ENCODE data around the gene SCNN1B.

The SCNN1B gene

DNA sequence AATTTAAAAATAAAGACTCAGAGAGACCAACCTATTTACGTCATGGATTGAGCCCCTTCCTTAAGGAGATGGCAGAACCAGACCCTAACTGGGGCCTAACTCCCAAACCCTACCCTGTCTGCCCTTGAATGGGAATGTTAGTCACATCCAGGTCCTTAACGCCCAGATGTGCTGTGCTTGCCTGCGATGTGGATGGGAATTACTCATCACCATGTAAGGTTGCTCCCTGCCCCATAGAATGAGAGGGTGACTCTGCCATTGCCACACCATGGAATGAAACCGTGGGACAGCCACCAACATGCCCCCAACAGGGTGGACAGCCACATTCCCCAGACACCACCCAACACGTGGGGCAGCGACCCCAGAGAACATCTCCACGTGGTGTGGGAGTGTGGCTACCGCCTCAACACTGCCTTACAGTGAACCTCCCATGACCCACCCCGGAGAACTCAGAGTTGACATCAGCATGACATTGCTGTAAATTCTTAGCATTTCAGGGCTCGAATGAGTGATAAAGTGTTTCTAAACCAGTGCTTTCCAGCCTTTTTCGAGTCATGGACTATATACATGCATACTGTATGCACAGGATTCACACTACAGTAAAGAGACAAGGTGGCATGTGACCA, 31.8 kb downstream of the SCNN1B start:
- no peak for TF ChIP-seq EZH2phosphoT487 (IDR thresholded peaks at IDR 0.05; ENCODE audit: low read depth)
- TF ChIP-seq, protein P1, sequence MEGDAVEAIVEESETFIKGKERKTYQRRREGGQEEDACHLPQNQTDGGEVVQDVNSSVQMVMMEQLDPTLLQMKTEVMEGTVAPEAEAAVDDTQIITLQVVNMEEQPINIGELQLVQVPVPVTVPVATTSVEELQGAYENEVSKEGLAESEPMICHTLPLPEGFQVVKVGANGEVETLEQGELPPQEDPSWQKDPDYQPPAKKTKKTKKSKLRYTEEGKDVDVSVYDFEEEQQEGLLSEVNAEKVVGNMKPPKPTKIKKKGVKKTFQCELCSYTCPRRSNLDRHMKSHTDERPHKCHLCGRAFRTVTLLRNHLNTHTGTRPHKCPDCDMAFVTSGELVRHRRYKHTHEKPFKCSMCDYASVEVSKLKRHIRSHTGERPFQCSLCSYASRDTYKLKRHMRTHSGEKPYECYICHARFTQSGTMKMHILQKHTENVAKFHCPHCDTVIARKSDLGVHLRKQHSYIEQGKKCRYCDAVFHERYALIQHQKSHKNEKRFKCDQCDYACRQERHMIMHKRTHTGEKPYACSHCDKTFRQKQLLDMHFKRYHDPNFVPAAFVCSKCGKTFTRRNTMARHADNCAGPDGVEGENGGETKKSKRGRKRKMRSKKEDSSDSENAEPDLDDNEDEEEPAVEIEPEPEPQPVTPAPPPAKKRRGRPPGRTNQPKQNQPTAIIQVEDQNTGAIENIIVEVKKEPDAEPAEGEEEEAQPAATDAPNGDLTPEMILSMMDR (IDR thresholded peaks at IDR 0.05; ENCODE audit: low read depth, low read length), result no peak
- Histone ChIP-seq H3K27ac (ENCODE audit: low read length) (peak overlapping the region; percentile 80; the same call in 1 of the 2 replicates), H2AFZ (ENCODE audit: low read depth, low read length) (no peak overlapping the region), H3K4me3 (ENCODE audit: low read length) (no peak overlapping the region), H3K36me3 (replicated peaks; ENCODE audit: low read depth, low read length) (no peaks in the 10 kb centered on the region), H4K20me1 (ENCODE audit: insufficient read depth, low read length) (no peaks in the 10 kb centered on the region), H3K9me3 (ENCODE audit: insufficient read depth, low read length) (no peaks in the 10 kb centered on the region), H3K4me1 (ENCODE audit: low read length) (peaks cover 45% of the 10 kb centered on the region), H3K79me2 (ENCODE audit: low read length) (no peaks in the 10 kb centered on the region), H3K9ac (ENCODE audit: low read length) (no peak overlapping the region), H3K4me2 (ENCODE audit: low read length) (peak overlapping the region; percentile 85), H3K27me3 (ENCODE audit: low read depth, low read length) (no peaks in the 10 kb centered on the region)

DNA sequence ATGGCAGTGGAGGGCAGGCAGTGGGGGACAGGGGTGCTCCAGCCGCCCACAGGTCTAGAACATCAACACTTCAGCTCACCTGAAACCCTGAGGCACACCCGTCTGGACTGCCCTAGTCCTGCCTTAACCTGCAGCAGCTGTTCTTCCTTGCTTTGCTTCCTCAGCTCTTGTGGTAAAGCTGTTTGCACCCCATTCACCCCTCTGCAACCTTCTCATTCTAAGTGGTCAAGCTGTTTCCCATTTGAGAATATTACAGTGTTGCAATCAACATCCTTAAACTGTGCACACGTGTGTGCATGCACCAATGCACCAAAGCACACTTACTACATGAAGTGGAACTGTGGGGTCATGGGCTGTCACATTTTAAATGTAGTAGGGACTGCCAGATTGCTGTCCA, 32.4 kb downstream of the SCNN1B start:
- peak overlapping the region; percentile 80; the same call in 1 of the 2 replicates for H3K27ac ChIP-seq (ENCODE audit: low read length)

DNA sequence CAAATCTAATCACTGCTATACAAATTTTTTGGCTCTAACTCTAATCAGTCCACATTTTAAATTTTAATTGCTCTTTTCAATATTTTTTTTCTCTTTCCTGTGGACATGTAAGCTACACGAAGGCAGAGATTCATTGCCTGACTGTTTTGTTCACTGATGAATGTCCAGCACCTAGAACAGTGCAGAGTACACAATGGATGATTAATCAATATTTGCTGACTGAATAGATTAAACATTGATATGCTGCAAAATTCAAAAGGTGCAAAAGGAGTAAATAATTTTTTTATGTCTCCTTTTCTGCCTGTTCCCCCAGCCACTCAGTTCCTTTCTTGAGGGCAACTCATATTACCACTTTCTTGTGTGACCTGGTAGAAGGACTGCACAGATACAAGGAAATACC, 32.8 kb downstream of the SCNN1B start:
- no peak overlapping the region; the same call in 1 of the 2 replicates for H3K9ac ChIP-seq (ENCODE audit: low read length)

More for the DNA sequence above, 32.4 kb downstream of the SCNN1B start:
- Histone ChIP-seq H3K4me1 (ENCODE audit: low read length) (peaks cover 45% of the 10 kb centered on the region), H2AFZ (ENCODE audit: low read depth, low read length) (no peak overlapping the region), H3K9ac (ENCODE audit: low read length) (no peak overlapping the region), H3K9me3 (ENCODE audit: insufficient read depth, low read length) (no peaks in the 10 kb centered on the region), H3K4me2 (ENCODE audit: low read length) (peak overlapping the region; percentile 85), H3K4me3 (ENCODE audit: low read length) (no peak overlapping the region), H3K27me3 (ENCODE audit: low read depth, low read length) (no peaks in the 10 kb centered on the region), H4K20me1 (ENCODE audit: insufficient read depth, low read length) (no peaks in the 10 kb centered on the region), H3K79me2 (ENCODE audit: low read length) (no peaks in the 10 kb centered on the region), H3K36me3 (replicated peaks; ENCODE audit: low read depth, low read length) (no peaks in the 10 kb centered on the region)
- TF ChIP-seq EZH2phosphoT487 (IDR thresholded peaks at IDR 0.05; ENCODE audit: low read depth), result no peak

DNA sequence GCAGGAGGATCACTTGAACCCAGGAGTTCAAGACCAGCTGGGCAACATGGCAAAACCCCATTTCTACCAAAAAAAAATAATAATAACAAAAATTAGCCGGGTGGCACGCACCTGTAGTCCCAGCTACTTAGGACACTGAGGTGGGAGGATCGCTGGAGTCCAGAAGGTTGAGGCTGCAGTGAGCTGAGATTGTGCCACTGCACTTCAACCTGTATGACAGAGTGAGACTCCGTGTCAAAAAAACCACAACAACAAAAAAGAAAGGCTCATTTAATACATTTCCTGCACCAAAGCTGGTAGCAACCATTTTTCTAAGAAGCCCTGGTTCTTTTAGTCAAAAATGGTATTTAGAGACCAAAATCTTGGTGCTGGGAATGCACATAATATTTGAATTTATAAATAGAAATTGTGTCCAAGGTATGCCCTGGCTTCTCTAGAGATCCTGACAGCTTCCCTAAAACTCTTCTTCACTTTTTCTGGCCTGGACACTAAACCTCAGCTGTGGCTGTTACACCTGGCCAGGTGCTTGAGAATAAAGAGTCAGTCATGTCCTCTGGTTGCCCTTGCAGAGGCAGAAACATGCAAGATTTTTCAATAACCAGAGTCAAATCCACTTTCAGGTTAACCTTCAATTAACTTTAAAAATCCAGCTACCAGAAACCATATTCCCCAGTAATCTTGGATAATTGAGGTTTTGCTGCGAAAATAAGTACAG, 35.9 kb downstream of the SCNN1B start:
- Histone ChIP-seq H3K36me3 (replicated peaks; ENCODE audit: low read depth, low read length) (no peaks in the 10 kb centered on the region), H3K4me1 (ENCODE audit: low read length) (peaks cover 72% of the 10 kb centered on the region), H3K4me3 (ENCODE audit: low read length) (no peak overlapping the region), H3K79me2 (ENCODE audit: low read length) (no peaks in the 10 kb centered on the region), H3K27me3 (ENCODE audit: low read depth, low read length) (no peaks in the 10 kb centered on the region), H3K9ac (ENCODE audit: low read length) (no peak overlapping the region), H3K9me3 (ENCODE audit: insufficient read depth, low read length) (no peaks in the 10 kb centered on the region), H2AFZ (ENCODE audit: low read depth, low read length) (no peak overlapping the region), H3K27ac (ENCODE audit: low read length) (no peak overlapping the region), H4K20me1 (ENCODE audit: insufficient read depth, low read length) (no peaks in the 10 kb centered on the region), H3K4me2 (ENCODE audit: low read length) (0 out of 2 replicates have a peak overlapping the region, but pooled peaks have one; percentile 85)
- TF ChIP-seq, protein P1 (IDR thresholded peaks at IDR 0.05; ENCODE audit: low read depth, low read length), result no peak
- TF ChIP-seq EZH2phosphoT487 (IDR thresholded peaks at IDR 0.05; ENCODE audit: low read depth), result no peak

More for the DNA sequence above, 32.8 kb downstream of the SCNN1B start:
- H3K79me2 ChIP-seq (ENCODE audit: low read length), result no peaks in the 10 kb centered on the region
- peaks cover 49% of the 10 kb centered on the region for H3K4me1 ChIP-seq (ENCODE audit: low read length)
- H3K4me3 ChIP-seq (ENCODE audit: low read length), result no peak overlapping the region
- no peaks in the 10 kb centered on the region for H3K36me3 ChIP-seq (replicated peaks; ENCODE audit: low read depth, low read length)
- H2AFZ ChIP-seq (ENCODE audit: low read depth, low read length), result no peak overlapping the region
- H3K27me3 ChIP-seq (ENCODE audit: low read depth, low read length), result no peaks in the 10 kb centered on the region
- no peaks in the 10 kb centered on the region for H4K20me1 ChIP-seq (ENCODE audit: insufficient read depth, low read length)
- no peaks in the 10 kb centered on the region for H3K9me3 ChIP-seq (ENCODE audit: insufficient read depth, low read length)
- peak overlapping the region; percentile 85 for H3K4me2 ChIP-seq (ENCODE audit: low read length)
- H3K27ac ChIP-seq (ENCODE audit: low read length), result peak overlapping the region; percentile 80
- no peak for TF ChIP-seq EZH2phosphoT487 (IDR thresholded peaks at IDR 0.05; ENCODE audit: low read depth)
- TF ChIP-seq, protein P1 (IDR thresholded peaks at IDR 0.05; ENCODE audit: low read depth, low read length), result no peak

All from OCI-LY3 (cell line).